Mesenchymal stem cell (in vitro differentiated cells and primary cell): ENCODE measurements around the gene TRIML2.
"Not testable (repeated sequence)": the region's sequence is repeated elsewhere in the genome, so short reads cannot be mapped to it uniquely, and the experiment has no call there.

Experiments
- DNase-seq: peaks from one replicate; pipeline ENCODE4 v3.0.0-alpha.2; 2013
- H2AFZ ChIP-seq: one replicate; pipeline ENCODE4 v1.6.1; 2013; ENCODE audit warnings: low read depth, mild to moderate bottlenecking, control low read depth, inconsistent platforms, low read length, moderate library complexity
- H2AK5ac ChIP-seq: 2 replicates; pipeline ENCODE4 v1.6.1; 2013; ENCODE audit warnings: low read length, moderate library complexity, mild to moderate bottlenecking, inconsistent platforms; ENCODE audit not compliant: severe bottlenecking
- H2BK120ac ChIP-seq: one replicate; pipeline ENCODE4 v1.6.1; 2013; ENCODE audit warnings: low read depth, mild to moderate bottlenecking, inconsistent platforms, low read length, moderate library complexity
- H2BK12ac ChIP-seq, 2 experiments: one replicate each; pipeline ENCODE4 v1.6.1; 2013; ENCODE audit warnings: inconsistent platforms in 2 of 2, low read length in 2 of 2, mild to moderate bottlenecking in 2 of 2, moderate library complexity in 2 of 2, control low read depth in 1 of 2
- H2BK15ac ChIP-seq: one replicate; pipeline ENCODE4 v1.6.1; 2013; ENCODE audit warnings: mild to moderate bottlenecking, low read depth, inconsistent platforms; ENCODE audit not compliant: poor library complexity, severe bottlenecking
- H2BK5ac ChIP-seq: 2 replicates; pipeline ENCODE4 v1.6.1; 2013; ENCODE audit warnings: low read depth, mild to moderate bottlenecking, low read length, control low read depth, inconsistent platforms; ENCODE audit not compliant: poor library complexity, severe bottlenecking
- H3K14ac ChIP-seq, 2 experiments: one replicate each; pipeline ENCODE4 v1.6.1; 2013; ENCODE audit warnings: inconsistent platforms in 2 of 2, low read length in 2 of 2, control low read depth in 1 of 2, mild to moderate bottlenecking in 1 of 2, moderate library complexity in 1 of 2
- H3K18ac ChIP-seq, 2 experiments: one replicate each; pipeline ENCODE4 v1.6.1; 2013; ENCODE audit warnings: inconsistent platforms in 2 of 2, low read length in 2 of 2, control low read depth in 1 of 2, low read depth in 1 of 2, mild to moderate bottlenecking in 1 of 2
- H3K23ac ChIP-seq, 2 experiments: one replicate each; pipeline ENCODE4 v1.6.1; 2013; ENCODE audit warnings: inconsistent platforms in 2 of 2, low read length in 2 of 2, mild to moderate bottlenecking in 2 of 2, moderate library complexity in 2 of 2, control low read depth in 1 of 2
- H3K27ac ChIP-seq: 2 replicates; pipeline ENCODE4 v1.5.1; 2013; ENCODE audit warnings: mild to moderate bottlenecking, moderate library complexity, low read length, control low read depth, inconsistent platforms; ENCODE audit not compliant: poor library complexity, severe bottlenecking
- H3K27me3 ChIP-seq, 2 experiments: 2 replicates each; pipeline versions ENCODE4 v1.6.1 to v1.7.0; 2013; ENCODE audit warnings: low read length in 2 of 2, mild to moderate bottlenecking in 2 of 2, moderate library complexity in 2 of 2, control low read depth in 1 of 2, inconsistent platforms in 1 of 2; ENCODE audit not compliant: control insufficient read depth in 1 of 2, insufficient read depth in 1 of 2
- H3K36me3 ChIP-seq, 2 experiments: 2 replicates each; pipeline versions ENCODE4 v1.6.1 to v1.7.0; 2013; ENCODE audit warnings: low read length in 2 of 2, control low read depth in 1 of 2, inconsistent platforms in 1 of 2, low read depth in 1 of 2, mild to moderate bottlenecking in 1 of 2; ENCODE audit not compliant: insufficient read depth in 2 of 2, control insufficient read depth in 1 of 2
- H3K4ac ChIP-seq, 2 experiments: one replicate each; pipeline ENCODE4 v1.6.1; 2013; ENCODE audit warnings: inconsistent platforms in 2 of 2, low read length in 2 of 2, mild to moderate bottlenecking in 2 of 2, moderate library complexity in 2 of 2, control low read depth in 1 of 2, low read depth in 1 of 2
- H3K4me1 ChIP-seq: 2 replicates; pipeline ENCODE4 v1.6.1; 2013; ENCODE audit warnings: low read depth, low read length, control low read depth; ENCODE audit not compliant: control insufficient read depth, insufficient read depth
- H3K4me2 ChIP-seq: 2 replicates; pipeline ENCODE4 v1.6.1; 2013; ENCODE audit warnings: low read length, mild to moderate bottlenecking, inconsistent platforms; ENCODE audit not compliant: poor library complexity, severe bottlenecking
- H3K4me3 ChIP-seq, 2 experiments: 2 replicates each; pipeline versions ENCODE4 v1.5.1 to v1.7.0; 2013; ENCODE audit warnings: low read length in 2 of 2, mild to moderate bottlenecking in 2 of 2, control low read depth in 1 of 2, low read depth in 1 of 2; ENCODE audit not compliant: insufficient read depth in 1 of 2
- H3K79me1 ChIP-seq: replicated peaks from 2 replicates; pipeline ENCODE4 v1.6.1; 2013; ENCODE audit warnings: mild to moderate bottlenecking, control low read depth, low read length, inconsistent platforms; ENCODE audit not compliant: poor library complexity, severe bottlenecking
- H3K9ac ChIP-seq: 2 replicates; pipeline ENCODE4 v1.7.0; 2013; ENCODE audit warnings: mild to moderate bottlenecking, low read length, moderate library complexity
- H3K9me3 ChIP-seq: 2 replicates; pipeline ENCODE4 v1.7.0; 2013; ENCODE audit warnings: mild to moderate bottlenecking, low read length; ENCODE audit not compliant: control insufficient read depth
- H4K8ac ChIP-seq: one replicate; pipeline ENCODE4 v1.6.1; 2013; ENCODE audit warnings: inconsistent platforms, mild to moderate bottlenecking, low read length, moderate library complexity
- H4K91ac ChIP-seq: one replicate; pipeline ENCODE4 v1.6.1; 2013; ENCODE audit warnings: mild to moderate bottlenecking, low read length, inconsistent platforms
- WGBS: methylation state at CpG from one replicate; pipeline ENCODE4 v1.1.7; 2013; ENCODE audit warnings: mixed read lengths; 5-methylcytosine and 5-hydroxymethylcytosine counted together

Gene TRIML2

DNA sequence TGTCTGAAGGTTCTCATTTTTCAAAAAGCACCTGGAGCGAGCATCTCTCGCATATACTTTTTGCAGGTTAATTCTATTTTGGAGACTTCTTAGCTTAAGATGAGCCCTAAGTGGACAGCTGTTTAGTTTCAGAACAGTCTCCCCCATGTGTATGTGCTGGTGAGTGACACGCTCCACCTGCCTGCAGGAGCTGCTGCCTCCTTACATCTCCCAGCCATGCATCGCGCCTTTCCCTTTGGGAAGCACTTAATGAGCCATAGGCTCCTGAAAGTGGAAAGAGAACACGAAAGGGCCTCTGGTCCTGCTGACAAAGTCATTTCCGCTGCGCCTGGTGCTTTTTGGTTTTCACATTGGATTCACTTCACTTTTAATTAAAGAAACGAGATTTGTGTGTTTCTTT is 56.1 kb downstream of the TRIML2 start:
- Histone ChIP-seq H4K91ac (no peak overlapping the region), H3K4me2 (no peak overlapping the region), H4K8ac (no peak overlapping the region), H3K4me3 (no peak overlapping the region), H3K23ac (no peak overlapping the region), H3K27ac (no peak overlapping the region), H2BK15ac (no peak overlapping the region), H2BK120ac (no peak overlapping the region), H2AFZ (no peak overlapping the region), H3K18ac (no peak overlapping the region), H3K79me1 (no peaks in the 10 kb centered on the region), H3K27me3 (no peaks in the 10 kb centered on the region), H3K36me3 (no peaks in the 10 kb centered on the region), H3K14ac (no peak overlapping the region), H2BK12ac (no peak overlapping the region), H2AK5ac (no peak overlapping the region), H3K4me1 (peaks cover 2% of the 10 kb centered on the region), H3K9me3 (no peaks in the 10 kb centered on the region), H3K4ac (no peak overlapping the region), H3K9ac (no peak overlapping the region), H2BK5ac (no peak overlapping the region)
- WGBS: 89% methylated on average over 9 of the region's 9 CpGs
- no peak for DNase-seq

DNA sequence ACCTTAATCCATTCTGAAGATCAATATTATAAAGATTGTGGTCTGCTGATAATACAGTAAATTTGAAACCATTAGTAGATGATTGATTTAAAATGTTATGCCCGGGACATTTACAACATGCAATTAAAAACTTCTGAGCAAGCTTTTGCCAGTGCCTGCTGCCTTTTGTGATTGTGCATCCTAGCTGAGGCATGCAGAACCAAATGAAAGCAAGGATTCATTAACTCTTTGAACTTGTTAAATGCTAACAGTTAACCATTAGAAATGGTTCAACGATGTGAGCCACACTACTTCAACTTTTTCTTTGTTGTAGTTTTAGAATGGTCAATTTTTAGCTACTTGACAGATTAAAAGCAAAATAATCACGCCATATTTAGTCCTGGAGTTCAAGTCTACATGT is 62.7 kb downstream of the TRIML2 start:
- no peak overlapping the region for H2AFZ ChIP-seq
- WGBS: 78% methylated on average over 1 of the region's 3 CpGs
- H3K4me2 ChIP-seq: no peak overlapping the region
- DNase-seq: no peak
- H4K8ac ChIP-seq: no peak overlapping the region
- no peak overlapping the region for H3K4ac ChIP-seq
- no peak overlapping the region for H2BK120ac ChIP-seq
- no peak overlapping the region for H3K4me3 ChIP-seq
- H3K9me3 ChIP-seq: no peaks in the 10 kb centered on the region
- no peak overlapping the region for H3K9ac ChIP-seq
- H3K14ac ChIP-seq: no peak overlapping the region
- no peak overlapping the region for H4K91ac ChIP-seq
- no peak overlapping the region for H2BK15ac ChIP-seq
- no peaks in the 10 kb centered on the region for H3K79me1 ChIP-seq
- no peak overlapping the region for H3K18ac ChIP-seq
- H3K23ac ChIP-seq: no peak overlapping the region
- no peak overlapping the region for H2AK5ac ChIP-seq
- peaks cover 2% of the 10 kb centered on the region for H3K4me1 ChIP-seq
- no peaks in the 10 kb centered on the region for H3K36me3 ChIP-seq
- H2BK12ac ChIP-seq: no peak overlapping the region
- no peak overlapping the region for H2BK5ac ChIP-seq
- H3K27me3 ChIP-seq: no peaks in the 10 kb centered on the region
- no peak overlapping the region for H3K27ac ChIP-seq

DNA sequence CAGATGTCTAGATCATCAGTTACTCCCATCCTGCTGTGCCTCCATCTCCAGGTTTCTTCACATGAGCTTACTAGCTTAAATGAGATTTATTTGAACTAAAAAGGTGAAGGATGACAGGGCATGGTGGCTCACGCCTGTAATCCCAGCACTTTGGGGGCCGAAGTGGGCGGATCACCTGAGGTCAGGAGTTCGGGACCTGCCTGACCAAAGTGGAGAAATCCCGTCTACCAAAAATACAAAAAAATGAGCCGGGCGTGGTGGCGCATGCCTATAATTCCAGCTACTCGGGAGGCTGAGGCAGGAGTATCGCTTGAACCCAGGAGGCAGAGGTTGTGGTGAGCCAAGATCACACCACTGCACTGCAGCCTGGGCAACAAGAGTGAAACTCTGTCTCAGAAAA is 63.9 kb downstream of the TRIML2 start:
- H2AK5ac ChIP-seq, H2BK5ac ChIP-seq, H2BK120ac ChIP-seq, H2BK12ac ChIP-seq, H3K4me2 ChIP-seq, H3K9me3 ChIP-seq, H3K79me1 ChIP-seq, H2AFZ ChIP-seq, H3K4me1 ChIP-seq, H3K14ac ChIP-seq, H3K9ac ChIP-seq, H3K4me3 ChIP-seq, H3K36me3 ChIP-seq, H3K18ac ChIP-seq, H2BK15ac ChIP-seq, H3K27me3 ChIP-seq, H3K27ac ChIP-seq, H4K8ac ChIP-seq, H4K91ac ChIP-seq, H3K4ac ChIP-seq, H3K23ac ChIP-seq, DNase-seq: not testable (repeated sequence)
- WGBS: 97% methylated on average over 10 of the region's 10 CpGs

DNA sequence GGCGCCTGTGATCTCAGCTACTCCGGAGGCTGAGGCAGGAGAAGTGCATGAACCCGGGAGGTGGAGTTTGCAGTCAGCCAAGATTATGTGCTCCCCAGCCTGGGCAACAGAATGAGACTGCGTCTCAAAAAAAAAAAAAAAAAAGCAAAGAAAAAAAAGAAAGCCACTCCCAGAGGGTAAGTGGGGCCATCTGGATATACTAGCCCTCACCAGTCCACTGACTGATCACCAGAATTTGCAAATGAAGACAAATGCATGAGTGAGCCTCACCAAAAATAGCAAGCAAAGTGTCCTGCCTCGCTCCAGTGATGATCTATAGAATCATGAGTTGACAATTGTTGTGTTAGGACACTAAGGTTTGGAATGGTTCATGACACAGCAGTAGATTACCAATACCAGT is 66.2 kb downstream of the TRIML2 start:
- no peak overlapping the region for H2BK120ac ChIP-seq
- 95% methylated on average over 5 of the region's 5 CpGs for WGBS

More for the DNA sequence above, 66.2 kb downstream of the TRIML2 start:
- Histone ChIP-seq H2BK5ac (no peak overlapping the region), H2BK15ac (no peak overlapping the region), H3K79me1 (no peaks in the 10 kb centered on the region), H3K27me3 (no peaks in the 10 kb centered on the region), H3K23ac (no peak overlapping the region), H3K14ac (no peak overlapping the region), H4K91ac (no peak overlapping the region), H3K9ac (no peak overlapping the region), H2AK5ac (no peak overlapping the region), H3K36me3 (no peaks in the 10 kb centered on the region), H3K4me3 (no peak overlapping the region), H3K9me3 (no peaks in the 10 kb centered on the region), H3K4ac (no peak overlapping the region), H2BK12ac (no peak overlapping the region), H3K27ac (no peak overlapping the region), H3K18ac (no peak overlapping the region), H4K8ac (no peak overlapping the region), H3K4me1 (no peaks in the 10 kb centered on the region), H3K4me2 (no peak overlapping the region), H2AFZ (no peak overlapping the region)
- no peak for DNase-seq
